Germinal center (tissue), 1 donor: Measurements from ENCODE around the gene TPCN1.

Experiments
- DNase-seq: peaks from one replicate; pipeline ENCODE4 v3.0.0; 2012; ENCODE audit warnings: mixed read lengths, low spot score

The TPCN1 gene

DNA sequence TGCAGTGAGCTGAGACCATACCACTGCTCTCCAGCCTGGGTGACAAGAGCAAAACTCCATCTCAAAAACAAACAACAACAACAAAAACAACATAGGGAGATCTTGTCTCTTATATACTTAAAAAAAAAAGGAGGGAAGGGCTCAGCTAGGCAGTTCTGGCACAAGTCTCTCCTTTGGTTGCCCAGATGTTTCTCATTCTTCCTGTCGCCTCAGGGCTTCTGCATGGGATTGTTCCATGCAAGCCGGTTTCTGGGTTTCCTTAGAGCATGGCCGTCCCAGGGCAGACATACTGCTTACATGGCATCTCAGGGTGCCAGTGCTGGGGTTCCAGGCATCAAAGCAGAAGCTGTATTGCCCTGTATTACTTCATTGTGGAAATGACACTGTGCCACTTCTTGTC lies 118.8 kb downstream of the TPCN1 start:
- DNase-seq = no peak

DNA sequence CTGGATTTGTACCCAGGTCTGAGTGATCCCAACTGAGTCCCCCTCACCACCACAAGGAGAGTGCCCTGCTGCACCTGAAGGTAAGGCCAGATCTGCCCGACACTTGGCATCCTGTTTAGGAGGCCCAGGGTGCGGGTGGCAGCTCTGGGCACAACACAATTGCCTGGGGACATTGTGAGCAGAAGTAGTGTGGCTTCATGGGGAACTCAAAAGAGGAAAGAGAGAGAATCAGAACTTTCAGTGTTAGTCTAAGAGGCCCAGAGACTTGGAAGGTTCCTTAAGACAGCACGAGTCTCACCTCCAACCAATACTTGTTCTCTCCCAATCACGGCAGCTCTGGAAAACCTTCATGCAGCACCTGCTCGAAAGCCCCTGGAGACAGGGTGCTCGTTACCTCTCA lies 120.3 kb downstream of the TPCN1 start:
- DNase-seq = no peak

- no peak for DNase-seq
These were observed 124.1 kb downstream of the TPCN1 start for GRCh38 chr12:113345318-113345717.

- no peak for DNase-seq
These were observed 125.1 kb downstream of the TPCN1 start for GRCh38 chr12:113346353-113346752.

DNA sequence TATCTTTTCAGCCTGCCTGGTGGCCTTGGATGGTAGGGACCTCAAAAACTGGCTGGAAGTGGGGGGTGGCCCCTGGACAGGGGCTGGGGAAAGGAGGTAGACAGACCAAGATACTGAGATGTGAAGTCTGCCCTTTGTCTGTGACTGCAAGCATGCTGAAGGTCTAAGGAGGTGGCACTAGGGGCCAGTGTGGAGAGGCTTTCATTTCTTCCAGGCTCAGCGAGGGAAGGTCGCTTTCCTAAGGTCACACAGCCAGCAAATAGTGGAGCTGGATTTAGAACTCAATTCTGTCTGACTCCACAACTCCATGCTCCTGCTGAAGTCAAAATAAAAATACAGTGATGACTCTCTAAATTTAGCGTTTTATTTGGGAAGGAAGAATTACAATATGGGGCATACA lies 125.8 kb downstream of the TPCN1 start:
- DNase-seq = no peak

DNA sequence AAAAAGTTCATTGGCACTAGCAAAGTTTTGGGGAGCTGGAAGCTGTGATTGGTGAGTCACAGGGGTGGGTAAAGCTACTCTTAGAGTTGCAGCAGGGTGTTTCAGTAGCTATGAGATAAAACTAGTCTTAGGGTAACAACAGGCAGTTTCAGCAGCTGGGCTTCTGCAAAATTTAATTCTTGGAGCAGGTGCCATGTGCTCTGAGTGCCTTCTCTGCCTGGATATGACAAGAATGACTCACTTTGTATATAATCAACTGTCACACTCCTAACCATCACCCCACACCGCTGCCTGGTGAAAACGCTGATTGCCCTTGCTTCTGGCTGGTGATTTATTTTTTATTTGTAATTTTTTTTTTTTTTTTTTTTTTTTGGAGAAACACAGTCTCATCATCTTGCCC lies 126.6 kb downstream of the TPCN1 start:
- no peak for DNase-seq
